GM18868 (cell line): ENCODE results near the gene CTNNA1.
A peak's percentile ranks its signal among the peaks of the same experiment; 100 is the strongest.

ENCODE experiments used
- ATAC-seq: cut with Tn5 transposase; IDR thresholded peaks from one replicate; pipeline ENCODE4 v1.9.1; 2021; ENCODE audit warnings: mild to moderate bottlenecking, moderate library complexity; ENCODE audit not compliant: unreplicated experiment

The CTNNA1 gene

DNA sequence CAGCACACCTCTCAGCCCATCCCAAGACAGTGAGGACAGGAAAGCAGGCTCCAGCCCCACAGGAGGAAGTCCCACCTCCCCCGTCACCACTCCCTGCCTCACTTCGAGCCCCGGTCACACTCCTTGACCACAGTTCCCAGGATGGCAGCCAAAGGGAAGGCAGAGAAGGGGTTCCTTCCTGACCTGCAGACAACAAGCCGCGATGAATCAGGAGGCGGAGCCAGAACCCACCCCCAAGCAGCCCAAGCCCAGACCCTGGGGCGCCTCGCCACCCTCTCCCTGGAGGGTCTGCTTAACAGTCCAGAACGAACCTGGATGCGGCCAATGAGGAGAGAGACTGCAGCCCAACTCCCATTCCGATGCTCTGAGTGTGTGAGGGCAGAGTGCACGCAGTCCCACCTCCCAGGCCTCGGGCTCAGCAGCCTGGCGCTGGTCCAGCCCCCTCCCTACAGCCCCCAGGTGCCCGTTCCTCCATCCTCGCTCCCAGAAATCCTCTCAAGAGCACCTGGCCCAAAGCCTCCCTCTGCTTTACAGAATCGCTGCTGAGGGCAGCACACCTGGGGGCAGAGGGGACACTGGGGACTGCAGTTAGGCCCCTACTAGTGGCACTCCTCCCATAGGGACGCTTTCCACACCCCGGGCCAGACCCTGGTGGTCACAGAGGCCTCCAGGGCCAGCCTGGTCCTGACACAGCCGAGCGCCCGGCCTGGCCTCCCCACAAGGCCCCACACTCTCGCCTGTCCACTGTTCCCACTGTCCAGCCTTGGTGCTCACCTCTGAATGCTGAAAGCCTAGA lies 191.5 kb downstream of the CTNNA1 start:
- no peak for ATAC-seq

DNA sequence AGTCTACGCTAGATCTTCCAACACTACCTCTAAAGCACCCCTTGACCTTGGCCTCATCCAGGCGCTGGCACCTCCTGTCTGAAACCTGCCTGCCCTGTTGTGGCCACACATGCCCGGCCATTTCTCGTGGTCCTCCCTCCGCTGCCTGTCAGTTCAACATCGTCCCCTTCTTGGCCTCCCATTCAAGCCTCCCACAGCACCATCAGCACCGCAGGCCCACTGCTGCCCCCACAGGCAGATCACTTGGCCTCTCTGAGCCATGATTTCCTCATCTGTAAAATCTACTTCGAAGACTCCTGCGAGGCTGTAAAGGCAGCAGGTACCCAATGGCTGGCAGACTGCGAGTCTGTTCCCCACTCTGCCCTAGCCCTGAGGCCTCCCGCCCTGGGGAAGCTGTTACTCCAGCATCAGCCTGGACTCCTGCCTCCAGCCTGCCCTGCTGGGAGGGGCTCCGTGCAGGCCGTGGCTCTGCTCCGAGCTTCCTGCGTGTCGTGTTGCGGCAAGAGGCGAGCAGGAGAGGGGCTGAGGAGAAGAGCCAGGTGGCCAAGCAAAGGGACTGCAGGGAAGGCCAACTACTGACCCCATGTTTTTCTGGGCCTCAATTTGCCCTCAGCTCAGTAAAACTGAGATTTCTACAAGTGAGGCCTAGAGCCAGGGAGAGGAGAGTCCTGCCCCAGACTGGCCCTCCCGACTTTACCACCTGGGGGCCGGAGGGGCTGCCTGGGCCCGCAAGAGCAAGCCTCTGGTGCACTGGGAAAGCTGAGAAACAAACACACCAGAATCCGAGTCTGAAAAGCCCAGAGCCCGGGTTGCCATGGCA lies 192.4 kb downstream of the CTNNA1 start:
- ATAC-seq = no peak

DNA sequence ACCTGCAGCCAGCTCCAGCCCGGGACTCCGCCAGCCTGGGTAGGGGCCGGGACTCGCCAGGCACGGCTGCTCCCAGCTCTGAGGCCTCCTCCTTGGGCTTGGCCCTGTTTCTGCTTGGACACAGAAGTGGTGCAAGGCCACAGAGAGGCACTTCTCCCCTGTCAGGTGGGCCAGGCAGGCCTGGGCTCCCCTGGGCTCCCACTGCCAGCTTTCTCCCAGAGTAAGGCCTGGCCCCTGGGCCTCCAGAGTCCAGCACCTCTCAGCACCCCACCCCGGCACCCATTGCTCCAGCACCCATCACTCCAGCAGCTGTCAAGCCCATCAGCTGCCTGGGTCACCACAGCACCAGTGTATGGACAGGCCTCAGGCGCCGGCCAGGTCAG lies 193.0 kb downstream of the CTNNA1 start:
- no peak for ATAC-seq

DNA sequence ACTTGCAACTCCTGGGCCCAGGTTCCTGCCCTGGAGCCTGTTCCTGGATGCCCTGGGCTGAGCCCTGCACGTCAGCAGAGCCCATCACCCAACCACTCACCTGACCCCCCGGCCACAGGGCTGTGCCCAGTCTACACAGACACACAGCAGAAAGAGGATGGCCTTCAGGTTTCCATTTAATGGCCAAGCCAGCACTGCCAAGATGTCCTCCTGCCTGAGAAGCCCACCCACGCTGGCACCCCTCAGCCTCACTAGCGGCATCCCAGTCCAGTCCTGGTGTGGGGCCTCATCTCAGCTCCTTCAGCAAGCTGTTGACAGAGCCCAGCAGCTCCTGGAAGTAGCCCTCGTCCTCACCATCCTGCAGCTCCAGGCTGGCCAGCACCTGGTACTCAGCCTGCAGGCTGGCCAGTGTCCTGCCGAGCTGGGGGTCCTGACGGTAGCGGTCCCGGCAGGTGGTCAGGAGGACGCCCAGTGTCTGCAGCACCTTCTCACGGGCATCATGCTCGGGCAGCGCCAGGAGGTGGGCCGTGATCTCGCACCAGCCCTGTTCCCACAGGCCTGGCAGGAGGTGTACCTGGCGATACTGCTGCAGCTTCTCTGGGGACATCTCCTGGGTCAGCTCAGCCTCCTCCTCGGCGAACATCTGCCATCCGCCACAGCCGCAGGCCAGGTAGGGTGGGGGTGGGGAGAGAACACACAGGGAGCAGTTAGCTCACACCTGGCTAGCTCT lies 193.8 kb downstream of the CTNNA1 start:
- ATAC-seq = no peak

DNA sequence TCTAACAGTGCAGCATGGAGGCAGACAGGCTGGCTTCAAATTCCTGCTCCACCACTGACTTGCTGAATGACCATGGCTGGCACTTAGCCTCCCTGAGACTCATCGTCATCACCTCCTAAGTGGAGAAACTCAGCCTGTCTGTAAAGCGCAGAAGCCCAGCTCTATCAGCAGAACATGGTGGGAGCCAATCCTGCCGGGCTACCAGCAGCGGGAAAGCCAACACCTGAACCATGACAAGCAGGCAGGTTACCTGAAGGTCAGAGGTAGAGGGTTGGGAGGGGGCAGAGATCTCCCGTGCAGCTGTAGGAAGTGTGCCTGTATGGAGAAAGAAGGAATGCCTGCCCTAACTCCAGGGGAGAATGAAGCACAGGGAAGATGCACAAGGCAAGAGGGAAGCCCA lies 194.6 kb downstream of the CTNNA1 start:
- no peak for ATAC-seq

DNA sequence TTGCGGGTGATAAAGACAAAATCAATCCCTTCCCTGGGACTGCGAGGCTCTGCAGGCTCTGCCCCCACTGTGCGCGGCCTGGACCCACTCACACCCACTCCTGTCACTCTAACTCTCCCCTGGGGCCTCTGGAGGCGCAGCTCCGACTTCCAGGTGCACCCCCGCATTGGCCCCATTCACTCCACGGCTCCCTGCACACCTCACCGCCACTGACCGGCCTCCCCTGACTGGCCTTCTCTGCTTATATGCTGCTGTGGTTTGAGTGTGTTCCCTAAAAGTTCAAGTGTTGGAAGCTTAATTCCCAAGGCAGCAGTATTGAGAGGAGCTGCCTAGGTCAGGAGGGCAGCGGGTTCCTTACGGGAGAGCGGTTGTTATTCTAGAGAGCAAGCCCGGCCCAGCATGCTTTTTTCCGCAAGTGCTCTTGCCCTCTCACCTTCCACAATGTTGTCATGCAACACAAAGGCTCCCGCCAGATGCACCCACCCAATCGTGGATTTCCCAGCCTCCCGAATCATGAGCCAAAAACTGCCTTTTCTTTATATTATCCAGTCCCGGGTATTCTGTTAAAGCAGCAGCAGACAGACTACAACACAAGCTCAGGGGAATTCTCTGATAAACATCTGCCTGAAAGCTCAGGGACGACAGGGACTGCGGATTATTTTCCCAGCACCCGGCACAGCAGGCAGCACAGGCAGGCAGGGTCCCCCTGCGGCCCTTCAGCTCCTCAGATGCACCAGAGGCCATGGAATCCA lies 195.4 kb downstream of the CTNNA1 start:
- no peak for ATAC-seq

DNA sequence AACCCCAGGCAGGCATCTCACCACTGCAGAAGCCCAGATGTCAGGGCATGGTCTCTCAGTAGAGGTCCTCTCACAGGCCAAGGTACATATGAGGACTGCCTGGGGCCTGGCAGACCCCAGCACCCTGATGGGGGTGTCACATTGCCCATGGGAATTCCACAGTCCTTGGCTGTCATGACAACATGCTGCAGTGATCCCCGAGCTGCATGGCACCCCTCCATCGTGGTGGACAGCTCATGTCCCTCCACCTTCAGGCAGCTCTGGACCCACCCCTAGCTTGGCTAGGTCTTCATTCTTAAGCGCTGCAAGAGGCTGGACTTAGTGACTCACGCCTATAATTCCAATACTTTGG lies 196.0 kb downstream of the CTNNA1 start:
- ATAC-seq = no peak

DNA sequence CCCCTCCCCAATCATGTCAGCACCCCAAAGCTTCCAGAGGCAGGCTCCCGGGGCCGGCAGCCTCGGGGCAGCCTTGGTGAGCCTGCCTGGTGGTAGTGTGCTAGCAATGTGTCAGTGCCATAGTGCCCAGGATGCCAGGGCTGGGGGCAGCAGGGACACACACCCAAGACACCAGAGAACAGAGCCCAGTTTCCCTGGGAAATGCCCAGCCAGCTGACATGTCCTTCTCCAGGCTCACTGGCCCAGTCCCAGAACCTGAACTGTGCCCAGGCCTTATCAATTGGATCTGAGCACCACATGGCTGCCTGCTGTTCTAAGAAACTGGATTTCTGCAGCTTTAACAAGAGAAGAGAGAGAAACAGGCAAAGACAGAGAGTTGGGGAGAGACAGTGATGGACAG lies 196.8 kb downstream of the CTNNA1 start:
- no peak for ATAC-seq

DNA sequence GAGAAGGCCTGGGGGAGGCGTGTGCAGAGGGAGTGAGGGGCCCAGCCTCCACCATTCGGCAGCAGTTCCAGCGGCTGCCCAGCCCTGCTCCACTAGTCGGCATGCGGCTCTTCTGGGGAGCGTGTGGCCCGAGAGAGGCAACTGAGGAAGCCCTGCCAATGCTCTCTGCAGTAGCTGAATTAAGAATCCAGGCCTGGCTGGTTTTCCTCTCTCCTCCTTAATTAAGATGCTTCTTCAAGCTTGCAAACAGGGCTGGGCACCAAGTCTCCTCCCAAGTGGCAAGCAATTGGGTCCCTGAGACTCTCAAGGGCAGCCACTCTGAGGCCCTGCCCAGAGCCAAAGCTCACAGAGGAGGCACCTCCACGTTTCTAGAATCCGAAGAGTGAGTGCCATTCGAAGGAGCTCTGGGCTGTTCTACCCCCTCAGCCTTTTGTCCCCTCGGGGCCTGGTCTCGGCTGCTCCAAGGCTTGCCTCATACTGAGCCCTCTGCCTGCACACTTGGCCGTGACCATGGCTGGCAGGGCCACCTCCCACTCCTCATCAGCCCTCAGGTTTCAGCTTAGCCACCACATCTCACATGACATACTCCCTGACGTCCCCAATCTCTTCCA lies 197.3 kb downstream of the CTNNA1 start:
- no peak for ATAC-seq

DNA sequence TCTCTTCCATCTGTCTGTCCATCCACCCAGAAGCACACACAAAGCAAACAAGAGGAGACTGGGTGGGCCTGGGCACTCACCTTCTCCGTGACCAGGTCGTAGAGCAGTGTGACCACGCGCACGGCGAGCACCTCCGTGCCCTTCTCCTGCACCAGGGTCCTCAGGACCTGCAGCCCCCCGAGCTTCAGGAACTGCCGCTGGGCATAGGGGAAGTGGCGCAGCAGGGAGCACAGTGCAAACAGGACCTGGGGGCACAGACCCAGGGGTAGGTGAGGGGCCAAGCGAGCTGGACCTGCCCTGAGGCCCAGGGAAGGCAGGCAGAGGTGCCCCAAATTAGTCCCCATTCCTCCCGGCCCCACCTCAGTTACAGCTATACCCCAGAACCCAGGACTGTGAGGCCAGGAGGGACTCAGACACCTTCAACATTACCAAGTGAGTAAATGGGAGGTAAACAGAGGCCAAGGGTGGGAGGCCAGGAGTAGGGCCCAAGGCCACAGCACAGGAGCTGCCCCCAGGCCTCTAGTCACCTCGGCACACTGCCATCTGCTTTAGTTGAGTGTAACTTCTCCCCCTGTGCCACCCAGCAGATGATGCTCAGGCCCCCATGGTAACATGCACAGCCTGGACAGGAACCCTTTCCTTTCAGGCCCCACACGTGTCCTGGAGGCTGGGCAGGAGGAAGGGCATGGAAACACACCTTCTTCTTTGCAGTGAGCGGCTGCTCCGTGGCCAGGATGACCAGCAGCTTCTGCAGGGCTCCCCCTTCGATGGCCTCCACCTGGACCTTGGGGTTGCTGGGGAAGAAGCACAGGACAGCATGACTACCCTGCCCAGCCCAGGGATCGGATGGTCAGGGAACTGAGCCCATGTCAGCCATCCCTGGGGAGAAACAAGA lies 198.1 kb downstream of the CTNNA1 start:
- ATAC-seq = no peak

DNA sequence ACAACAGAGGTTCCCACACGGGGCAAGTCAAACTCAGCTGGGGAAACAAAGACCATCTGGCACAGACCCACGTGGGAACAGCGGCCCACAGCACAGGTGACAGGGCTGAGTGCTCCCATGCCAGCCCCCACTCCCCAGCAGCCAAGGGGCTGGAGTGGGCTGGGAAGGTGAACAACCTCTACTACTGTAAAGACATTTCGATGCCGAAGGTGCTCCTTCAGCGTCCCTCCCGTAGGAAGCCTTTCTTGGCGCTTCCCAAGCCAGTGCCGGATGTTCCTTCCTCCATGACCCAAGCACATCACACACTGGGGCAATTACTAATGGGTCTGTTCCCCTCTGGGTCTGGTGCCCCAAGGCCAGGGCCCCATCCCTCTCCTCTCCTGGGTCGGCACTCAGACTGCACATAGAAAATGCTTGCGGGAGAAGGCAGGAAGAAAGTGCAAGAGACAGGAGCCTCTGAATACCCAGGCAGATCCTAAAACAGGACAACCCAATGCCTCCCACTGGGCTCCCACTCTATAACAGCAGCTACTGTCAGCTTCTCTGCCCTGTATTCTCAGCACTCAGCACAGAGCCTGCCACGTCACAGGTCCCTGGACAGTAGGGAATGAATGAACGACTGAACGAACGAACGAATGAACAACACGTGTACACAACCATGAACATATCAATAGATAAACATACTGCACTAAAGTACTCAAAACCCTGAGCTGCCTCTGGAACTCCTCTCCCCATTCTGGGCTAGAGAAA lies 198.9 kb downstream of the CTNNA1 start:
- ATAC-seq = no peak

DNA sequence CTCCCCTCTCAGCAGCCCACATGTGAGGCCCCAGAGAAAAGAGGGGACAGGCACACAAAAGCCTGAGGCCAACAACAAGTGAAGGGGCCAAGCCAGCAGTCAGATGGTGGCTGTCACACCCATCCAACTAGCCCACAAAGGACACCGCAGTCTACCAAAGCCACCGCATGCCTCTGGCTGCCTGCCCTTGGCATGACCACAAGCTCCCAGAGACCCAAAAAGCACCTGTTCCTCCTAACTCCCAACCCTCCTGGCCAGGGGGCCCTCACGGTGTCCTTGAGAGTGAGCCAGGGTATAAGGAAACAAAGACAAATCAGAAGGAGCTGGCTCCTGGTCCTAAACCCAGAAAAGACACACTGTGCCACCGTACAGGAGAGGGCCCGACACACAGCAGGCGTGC lies 199.7 kb downstream of the CTNNA1 start:
- no peak for ATAC-seq

DNA sequence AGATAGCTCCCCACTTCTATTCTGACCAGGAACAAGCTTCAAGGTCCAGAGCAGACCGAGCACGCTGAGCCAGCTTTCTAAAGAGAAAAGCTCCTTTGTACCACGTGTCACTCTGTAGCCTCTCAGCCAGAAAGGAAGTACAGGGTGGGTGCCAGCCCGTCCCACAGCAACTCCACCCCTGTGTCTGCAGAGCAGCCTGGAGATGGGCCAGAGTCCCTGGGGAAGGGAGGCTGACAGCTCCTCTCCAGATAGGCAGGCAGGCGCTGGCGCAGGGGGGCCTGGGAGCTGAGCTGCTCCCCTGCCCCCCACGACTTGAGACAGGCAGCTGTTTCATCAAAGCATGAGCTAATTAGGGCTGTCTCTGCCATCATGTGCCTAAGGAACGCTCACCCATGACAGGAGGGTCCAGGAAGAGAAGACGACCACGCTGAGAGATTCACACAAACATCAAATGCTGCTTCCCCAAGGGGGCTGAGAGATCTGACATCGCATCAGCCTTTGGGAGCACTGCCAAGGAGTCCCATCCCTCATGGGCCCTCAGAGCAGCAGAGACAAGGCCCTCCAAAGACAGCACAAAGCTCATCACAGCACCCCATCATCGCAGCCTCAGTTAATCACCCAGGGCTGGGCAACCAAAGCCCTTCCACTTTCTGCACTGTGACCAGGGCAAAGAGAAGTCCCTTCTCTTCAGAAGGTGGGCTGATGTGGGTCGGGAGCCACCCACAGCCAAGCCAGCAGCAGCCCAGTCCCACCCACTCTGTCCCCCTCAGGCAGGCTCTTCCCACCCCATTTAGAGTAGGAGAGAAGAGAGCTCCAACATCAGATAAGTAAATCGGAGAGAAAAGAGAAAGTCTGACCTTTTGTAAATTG lies 200.4 kb downstream of the CTNNA1 start:
- ATAC-seq = peak; percentile 57

DNA sequence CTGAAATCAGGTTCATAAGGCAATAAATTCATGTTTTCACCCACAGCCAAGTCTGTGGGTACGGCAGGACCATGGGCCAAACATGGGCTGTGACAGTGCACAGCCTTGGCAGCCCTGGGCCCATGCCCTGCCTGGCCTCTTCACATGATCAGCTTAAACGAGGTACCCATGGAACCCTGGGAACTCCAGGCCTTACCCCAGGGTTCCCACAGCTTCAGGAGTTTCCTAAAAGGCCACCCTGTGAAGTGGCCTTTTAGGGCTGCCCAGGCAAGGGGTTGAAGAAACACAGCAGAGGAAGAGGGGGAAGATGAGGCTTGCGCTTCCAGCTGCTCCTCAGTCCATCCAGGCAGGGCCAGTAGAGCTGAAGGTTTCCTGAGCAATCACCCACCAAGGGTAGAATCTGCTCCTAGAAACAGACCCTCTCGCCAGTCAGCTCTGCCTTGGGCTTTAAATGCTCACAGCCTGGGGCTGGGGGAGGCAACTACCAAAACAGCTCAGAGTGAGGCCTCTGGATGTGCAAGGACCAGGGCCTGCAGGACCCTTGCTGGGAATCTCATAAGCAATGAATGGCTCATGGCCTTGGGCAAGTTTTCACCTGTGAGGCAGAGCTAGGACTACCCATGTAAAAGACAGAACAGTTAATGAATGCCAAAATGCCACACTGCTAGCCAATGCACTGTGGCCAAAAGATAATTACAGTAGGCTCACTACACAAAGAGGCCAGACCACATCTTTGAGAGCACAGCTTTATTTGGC lies 201.2 kb downstream of the CTNNA1 start:
- ATAC-seq = no peak

DNA sequence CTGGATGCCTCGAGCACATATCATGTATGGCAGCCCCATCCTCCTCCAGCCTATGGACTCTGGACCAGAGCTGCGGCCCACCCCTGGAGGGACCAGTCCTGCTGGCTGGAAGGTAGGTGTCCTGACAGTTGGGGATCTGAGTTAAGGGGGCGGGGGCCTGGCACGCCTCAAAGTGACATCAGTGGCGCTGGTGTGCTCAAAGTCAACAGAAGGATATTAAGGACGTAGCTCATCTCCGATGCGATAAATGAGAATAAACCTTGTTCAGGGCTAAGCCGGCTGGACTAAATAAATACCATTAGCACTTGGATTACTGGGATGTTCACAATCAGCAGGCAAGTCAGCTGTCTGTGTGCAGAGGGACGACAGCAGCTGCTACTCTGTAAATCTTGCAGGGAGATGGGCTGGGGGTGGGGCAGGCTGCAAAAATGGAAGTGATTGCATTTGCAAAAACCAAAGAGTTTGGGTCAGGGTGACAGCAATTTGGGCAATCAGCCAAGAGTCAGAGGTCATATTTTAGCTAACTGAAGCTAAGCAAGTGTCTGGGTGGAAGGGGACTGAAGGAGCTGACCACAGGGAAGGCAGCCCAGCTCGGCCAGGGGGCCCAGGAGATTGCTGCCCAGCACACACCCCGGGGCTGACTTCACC lies 201.9 kb downstream of the CTNNA1 start:
- ATAC-seq = no peak

DNA sequence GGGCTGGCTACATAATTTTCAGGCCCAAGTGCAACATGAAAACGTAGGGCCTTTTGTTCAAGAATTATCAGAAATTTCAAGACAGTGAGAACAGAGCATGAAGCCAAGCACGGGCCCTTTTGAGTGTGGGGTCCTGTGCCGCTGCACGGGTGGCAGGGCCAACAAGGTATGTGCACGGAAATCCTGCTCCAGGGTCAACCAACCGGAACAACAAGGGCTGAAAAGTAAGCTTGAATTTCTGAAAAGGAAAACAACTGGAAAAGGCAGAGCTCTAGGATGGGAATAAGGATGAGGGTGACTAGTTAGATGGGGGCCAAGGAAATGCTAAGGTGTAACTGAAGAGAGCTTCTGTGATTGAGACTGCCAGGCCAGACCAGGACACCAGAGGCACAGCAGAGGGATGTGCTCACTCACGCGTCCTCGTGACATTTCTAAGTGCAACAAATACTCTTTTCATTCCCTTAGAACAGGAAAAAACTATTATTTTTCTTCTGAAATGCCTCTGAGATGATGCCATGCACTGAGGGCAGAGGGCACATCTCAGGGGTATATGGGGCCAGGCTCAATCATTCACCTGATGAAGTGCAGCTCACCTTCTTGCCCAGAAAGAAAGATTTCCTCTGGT lies 202.6 kb downstream of the CTNNA1 start:
- no peak for ATAC-seq
